Measurements from ENCODE around the gene C9.

DNA sequence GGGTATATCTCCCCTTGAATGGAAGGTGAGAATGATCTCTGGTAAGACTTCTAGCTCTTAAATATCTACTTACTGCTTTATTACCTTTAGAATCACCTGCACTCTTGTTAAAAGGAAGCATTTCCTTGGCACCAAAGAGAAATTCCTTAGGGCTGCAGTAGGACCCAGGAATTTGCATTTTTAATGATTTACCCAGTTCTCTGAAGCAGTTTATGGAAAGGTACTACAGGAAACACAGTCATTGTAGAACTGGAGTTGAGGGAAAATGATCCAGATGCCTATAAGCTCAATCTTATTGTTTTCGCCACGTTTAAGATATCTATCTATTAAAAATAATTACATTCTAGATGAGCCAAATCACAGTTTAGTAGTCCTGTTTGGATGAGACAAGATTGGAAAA is 9.5 kb upstream of the C9 start:
- TF ChIP-seq, protein P1, sequence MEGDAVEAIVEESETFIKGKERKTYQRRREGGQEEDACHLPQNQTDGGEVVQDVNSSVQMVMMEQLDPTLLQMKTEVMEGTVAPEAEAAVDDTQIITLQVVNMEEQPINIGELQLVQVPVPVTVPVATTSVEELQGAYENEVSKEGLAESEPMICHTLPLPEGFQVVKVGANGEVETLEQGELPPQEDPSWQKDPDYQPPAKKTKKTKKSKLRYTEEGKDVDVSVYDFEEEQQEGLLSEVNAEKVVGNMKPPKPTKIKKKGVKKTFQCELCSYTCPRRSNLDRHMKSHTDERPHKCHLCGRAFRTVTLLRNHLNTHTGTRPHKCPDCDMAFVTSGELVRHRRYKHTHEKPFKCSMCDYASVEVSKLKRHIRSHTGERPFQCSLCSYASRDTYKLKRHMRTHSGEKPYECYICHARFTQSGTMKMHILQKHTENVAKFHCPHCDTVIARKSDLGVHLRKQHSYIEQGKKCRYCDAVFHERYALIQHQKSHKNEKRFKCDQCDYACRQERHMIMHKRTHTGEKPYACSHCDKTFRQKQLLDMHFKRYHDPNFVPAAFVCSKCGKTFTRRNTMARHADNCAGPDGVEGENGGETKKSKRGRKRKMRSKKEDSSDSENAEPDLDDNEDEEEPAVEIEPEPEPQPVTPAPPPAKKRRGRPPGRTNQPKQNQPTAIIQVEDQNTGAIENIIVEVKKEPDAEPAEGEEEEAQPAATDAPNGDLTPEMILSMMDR (IDR thresholded peaks at IDR 0.05; ENCODE audit: borderline replicate concordance, extremely low read depth, low read length, poor library complexity, severe bottlenecking): no peak
- TF ChIP-seq EZH2 (IDR thresholded peaks at IDR 0.05; ENCODE audit: borderline replicate concordance, low read depth, low read length, severe bottlenecking): no peak
